H9 (cell line): ENCODE results near the gene HRC. TPM values are rescaled to one million over a fixed set of nuclear protein-coding genes. Genes with fewer than 3 reads are reported as not detected.

ENCODE experiments used
- DNase-seq: peaks from one replicate; pipeline ENCODE4 v3.0.0-alpha.2; 2017
- H2AFZ ChIP-seq: one replicate; pipeline ENCODE4 v1.6.1; 2013; ENCODE audit warnings: mild to moderate bottlenecking, low read length, control low read depth, moderate library complexity
- H2AK5ac ChIP-seq: 2 replicates; pipeline ENCODE4 v1.6.1; 2013; ENCODE audit warnings: low read length, control low read depth, mixed read lengths; ENCODE audit not compliant: insufficient read length
- H2BK120ac ChIP-seq: one replicate; pipeline ENCODE4 v1.6.1; 2013; ENCODE audit warnings: low read depth, mild to moderate bottlenecking, low read length, control low read depth, inconsistent platforms; ENCODE audit not compliant: poor library complexity, severe bottlenecking
- H2BK12ac ChIP-seq: 2 replicates; pipeline ENCODE4 v1.6.1; 2013; ENCODE audit warnings: low read length, control low read depth, mixed read lengths, low read depth; ENCODE audit not compliant: insufficient read length
- H2BK15ac ChIP-seq: 2 replicates; pipeline ENCODE4 v1.6.1; 2013; ENCODE audit warnings: low read depth, low read length, control low read depth
- H2BK20ac ChIP-seq: one replicate; pipeline ENCODE4 v1.6.1; 2013; ENCODE audit warnings: low read depth, mild to moderate bottlenecking, low read length, control low read depth, inconsistent platforms; ENCODE audit not compliant: poor library complexity, severe bottlenecking
- H2BK5ac ChIP-seq: 2 replicates; pipeline ENCODE4 v1.6.1; 2013; ENCODE audit warnings: low read length, control low read depth, mixed read lengths; ENCODE audit not compliant: insufficient read length
- H3K14ac ChIP-seq: 2 replicates; pipeline ENCODE4 v1.6.1; 2013; ENCODE audit warnings: low read length, control low read depth; ENCODE audit not compliant: insufficient read depth
- H3K18ac ChIP-seq: 2 replicates; pipeline ENCODE4 v1.6.1; 2013; ENCODE audit warnings: low read depth, mild to moderate bottlenecking, mixed read lengths, low read length, control low read depth; ENCODE audit not compliant: insufficient read length
- H3K23ac ChIP-seq: 2 replicates; pipeline ENCODE4 v1.6.1; 2013; ENCODE audit warnings: low read length, control low read depth, mixed read lengths, low read depth; ENCODE audit not compliant: insufficient read length
- H3K23me2 ChIP-seq: 2 replicates; pipeline ENCODE4 v1.6.1; 2013; ENCODE audit warnings: low read depth, mild to moderate bottlenecking, mixed read lengths, low read length, control low read depth; ENCODE audit not compliant: insufficient read length, poor library complexity, severe bottlenecking
- H3K27ac ChIP-seq: 2 replicates; pipeline ENCODE4 v1.5.1; 2013; ENCODE audit warnings: low read length, control low read depth, mixed read lengths, low read depth; ENCODE audit not compliant: insufficient read length
- H3K27me3 ChIP-seq: 2 replicates; pipeline ENCODE4 v1.6.1; 2013; ENCODE audit warnings: low read length, control low read depth, inconsistent platforms; ENCODE audit not compliant: insufficient read depth
- H3K4ac ChIP-seq: 2 replicates; pipeline ENCODE4 v1.6.1; 2013; ENCODE audit warnings: low read depth, mild to moderate bottlenecking, control low read depth, inconsistent platforms, low read length, moderate library complexity
- H3K4me1 ChIP-seq: 2 replicates; pipeline ENCODE4 v1.6.1; 2013; ENCODE audit warnings: low read length, control low read depth, inconsistent platforms; ENCODE audit not compliant: insufficient read depth
- H3K4me2 ChIP-seq: 2 replicates; pipeline ENCODE4 v1.6.1; 2013; ENCODE audit warnings: low read length, control low read depth, mixed read lengths; ENCODE audit not compliant: insufficient read length, insufficient read depth
- H3K56ac ChIP-seq: 2 replicates; pipeline ENCODE4 v1.6.1; 2013; ENCODE audit warnings: low read depth, mild to moderate bottlenecking, mixed read lengths, low read length, control low read depth; ENCODE audit not compliant: insufficient read length
- H3K79me1 ChIP-seq: 2 replicates; pipeline ENCODE4 v1.6.1; 2013; ENCODE audit warnings: low read depth, mild to moderate bottlenecking, moderate library complexity, low read length, control low read depth, inconsistent platforms; ENCODE audit not compliant: insufficient read depth, poor library complexity, severe bottlenecking
- H3K79me2 ChIP-seq: 2 replicates; pipeline ENCODE4 v1.6.1; 2013; ENCODE audit warnings: low read length, control low read depth, inconsistent platforms; ENCODE audit not compliant: insufficient read depth
- H3K9ac ChIP-seq: 2 replicates; pipeline ENCODE4 v1.6.1; 2013; ENCODE audit warnings: low read length, control low read depth, mixed read lengths; ENCODE audit not compliant: insufficient read length; ENCODE audit errors: extremely low read depth
- H3K9me3 ChIP-seq: one replicate; pipeline ENCODE4 v1.6.1; 2013; ENCODE audit warnings: low read depth, low read length, inconsistent platforms; ENCODE audit not compliant: control insufficient read depth
- H3T11ph ChIP-seq: one replicate; pipeline ENCODE4 v1.6.1; 2013; ENCODE audit warnings: mild to moderate bottlenecking, low read length, control low read depth, inconsistent platforms
- H4K20me1 ChIP-seq: one replicate; pipeline ENCODE4 v1.6.1; 2013; ENCODE audit not compliant: control insufficient read depth, insufficient read length, insufficient read depth
- H4K5ac ChIP-seq: 2 replicates; pipeline ENCODE4 v1.6.1; 2013; ENCODE audit warnings: low read depth, mild to moderate bottlenecking, mixed read lengths, low read length, control low read depth; ENCODE audit not compliant: insufficient read length
- H4K8ac ChIP-seq: replicated peaks from 2 replicates; pipeline ENCODE4 v1.6.1; 2013; ENCODE audit warnings: low read length, control low read depth, mixed read lengths, low read depth; ENCODE audit not compliant: insufficient read length
- H4K91ac ChIP-seq: 2 replicates; pipeline ENCODE4 v1.6.1; 2013; ENCODE audit warnings: low read depth, mild to moderate bottlenecking, moderate library complexity, mixed read lengths, low read length, control low read depth; ENCODE audit not compliant: insufficient read length
- H3K27ac Mint-ChIP-seq, 3 experiments: 2 replicates in 2 of 3; 3 replicates in 1 of 3; pipeline ENCODE4 v1.8.0; 2020 to 2021; ENCODE audit warnings: mixed read lengths in 3 of 3, mild to moderate bottlenecking in 1 of 3, moderate library complexity in 1 of 3
- H3K27me3 Mint-ChIP-seq: 2 replicates; pipeline ENCODE4 v1.8.0; 2021; ENCODE audit warnings: low read depth, mild to moderate bottlenecking, moderate library complexity, mixed read lengths
- H3K36me3 Mint-ChIP-seq, 3 experiments: 2 replicates in 2 of 3; 3 replicates in 1 of 3; pipeline ENCODE4 v1.8.0; 2020 to 2021; ENCODE audit warnings: low read depth in 3 of 3, mixed read lengths in 3 of 3; ENCODE audit not compliant: insufficient read depth in 1 of 3
- H3K4me1 Mint-ChIP-seq, 2 experiments: 2 replicates each; pipeline ENCODE4 v1.8.0; 2020; ENCODE audit warnings: mixed read lengths in 2 of 2
- H3K4me3 Mint-ChIP-seq, 2 experiments: 2 replicates in 1 of 2; 3 replicates in 1 of 2; pipeline ENCODE4 v1.8.0; 2020 to 2021; ENCODE audit warnings: mild to moderate bottlenecking in 2 of 2, mixed read lengths in 2 of 2, moderate library complexity in 1 of 2
- H3K9me3 Mint-ChIP-seq, 2 experiments: 2 replicates in 1 of 2; 3 replicates in 1 of 2; pipeline ENCODE4 v1.8.0; 2020; ENCODE audit warnings: mild to moderate bottlenecking in 2 of 2, mixed read lengths in 2 of 2, moderate library complexity in 1 of 2
- WGBS: extraction: QIAGEN DNeasy Blood & Tissue Kit; methylation state at CpG from one replicate; pipeline ENCODE4 v1.1.7; 2013; ENCODE audit warnings: missing lambda C conversion rate, low lambda C conversion rate, mixed read lengths; ENCODE audit not compliant: insufficient read length; ENCODE audit errors: extremely low coverage; 5-methylcytosine and 5-hydroxymethylcytosine counted together
- total RNA-seq: library from RNA; stranded (reverse); gene quantifications from 2 replicates; pipeline ENCODE4 v1.2.1, GENCODE V29; 2021
- TF ChIP-seq, protein P1 (sequence below): fragments of 200-600 bp; sonication (generic); conservative IDR thresholded peaks from 3 replicates; pipeline ENCODE4 v1.8.0; 2021; ENCODE audit warnings: antibody characterized with exemption, mild to moderate bottlenecking

HRC gene
- total RNA-seq, 1 experiment from 2014 or later, result 1.8 TPM

DNA sequence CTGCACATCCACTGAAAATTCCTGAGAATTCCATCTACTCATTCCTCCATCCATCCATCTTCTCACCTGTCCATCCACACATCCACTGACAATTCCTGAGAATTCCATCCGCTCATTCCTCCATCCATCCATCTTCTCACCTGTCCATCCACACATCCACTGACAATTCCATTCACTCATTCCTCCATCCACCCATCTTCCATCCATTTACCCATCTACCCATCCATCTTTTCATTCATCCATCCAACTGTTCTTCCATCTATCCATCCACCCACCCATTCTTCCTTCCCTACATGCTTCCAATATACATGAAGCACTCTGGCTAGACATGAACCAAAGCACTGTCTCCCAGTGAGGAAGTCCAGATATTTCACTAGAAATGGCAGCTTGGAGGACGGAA is 18.0 kb upstream of the HRC start:
- Histone ChIP-seq H3K27ac (no peak overlapping the region), H4K91ac (no peak overlapping the region), H2BK12ac (no peak overlapping the region), H4K20me1 (no peaks in the 10 kb centered on the region), H3T11ph (no peak overlapping the region), H2BK20ac (no peak overlapping the region), H2AFZ (no peak overlapping the region), H3K9me3 (no peaks in the 10 kb centered on the region), H3K4me2 (no peak overlapping the region), H3K9ac (no peak overlapping the region), H4K8ac (no peak overlapping the region), H3K18ac (no peak overlapping the region), H3K79me1 (no peaks in the 10 kb centered on the region), H3K27me3 (no peaks in the 10 kb centered on the region), H3K14ac (no peak overlapping the region), H2AK5ac (no peak overlapping the region), H2BK15ac (no peak overlapping the region), H3K23me2 (no peaks in the 10 kb centered on the region), H4K5ac (no peak overlapping the region), H3K23ac (no peak overlapping the region), H3K4ac (no peak overlapping the region), H2BK5ac (no peak overlapping the region), H3K79me2 (no peaks in the 10 kb centered on the region), H3K4me1 (no peaks in the 10 kb centered on the region), H3K56ac (no peak overlapping the region), H2BK120ac (no peak overlapping the region)
- no peak overlapping the region for H3K4me3 Mint-ChIP-seq
- DNase-seq, result no peak
- H3K27ac Mint-ChIP-seq, result no peak overlapping the region
- no peaks in the 10 kb centered on the region for H3K4me1 Mint-ChIP-seq
- no CpG with 5 or more reads among the region's 2 CpGs for WGBS
- H3K9me3 Mint-ChIP-seq, result no peaks in the 10 kb centered on the region
- TF ChIP-seq, protein P1, sequence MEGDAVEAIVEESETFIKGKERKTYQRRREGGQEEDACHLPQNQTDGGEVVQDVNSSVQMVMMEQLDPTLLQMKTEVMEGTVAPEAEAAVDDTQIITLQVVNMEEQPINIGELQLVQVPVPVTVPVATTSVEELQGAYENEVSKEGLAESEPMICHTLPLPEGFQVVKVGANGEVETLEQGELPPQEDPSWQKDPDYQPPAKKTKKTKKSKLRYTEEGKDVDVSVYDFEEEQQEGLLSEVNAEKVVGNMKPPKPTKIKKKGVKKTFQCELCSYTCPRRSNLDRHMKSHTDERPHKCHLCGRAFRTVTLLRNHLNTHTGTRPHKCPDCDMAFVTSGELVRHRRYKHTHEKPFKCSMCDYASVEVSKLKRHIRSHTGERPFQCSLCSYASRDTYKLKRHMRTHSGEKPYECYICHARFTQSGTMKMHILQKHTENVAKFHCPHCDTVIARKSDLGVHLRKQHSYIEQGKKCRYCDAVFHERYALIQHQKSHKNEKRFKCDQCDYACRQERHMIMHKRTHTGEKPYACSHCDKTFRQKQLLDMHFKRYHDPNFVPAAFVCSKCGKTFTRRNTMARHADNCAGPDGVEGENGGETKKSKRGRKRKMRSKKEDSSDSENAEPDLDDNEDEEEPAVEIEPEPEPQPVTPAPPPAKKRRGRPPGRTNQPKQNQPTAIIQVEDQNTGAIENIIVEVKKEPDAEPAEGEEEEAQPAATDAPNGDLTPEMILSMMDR, result no peak
- H3K36me3 Mint-ChIP-seq, result peaks cover 0 to 6% (median 0%) of the 10 kb centered on the region in 3 experiments; a peak in 1 of 7 replicates
- no peaks in the 10 kb centered on the region; the same call in 1 of the 2 replicates for H3K27me3 Mint-ChIP-seq
